HepG2 (cell line): Measurements from ENCODE around the gene APPBP2. TPM values are rescaled to one million over a fixed set of nuclear protein-coding genes. Genes with fewer than 3 reads are reported as not detected.

Experiments used
- AHR ChIP-seq: IDR thresholded peaks from 2 replicates; pipeline ENCODE4 v1.6.1; 2018; ENCODE audit warnings: missing genetic modification reagents, missing compliant biosample characterization
- ATF6 ChIP-seq: sonication (generic); formaldehyde crosslinking; conservative IDR thresholded peaks from 2 replicates; pipeline ENCODE4 v1.4.0; 2020; ENCODE audit warnings: missing genetic modification reagents
- FOXA1 ChIP-seq, 2 experiments: fragments of 450-650 bp in 1 of 2; sonication (generic) in 1 of 2; formaldehyde crosslinking in 1 of 2; IDR thresholded peaks; 2 replicates each; pipeline versions ENCODE4 v1.4.0 to v1.6.1; 2016 to 2020; ENCODE audit warnings: missing genetic modification reagents in 1 of 2
- GLMP ChIP-seq: sonication (generic); formaldehyde crosslinking; IDR thresholded peaks from 2 replicates; pipeline ENCODE4 v1.9.0; 2021; ENCODE audit warnings: missing genetic modification reagents, mild to moderate bottlenecking, borderline replicate concordance
- IKZF5 ChIP-seq: IDR thresholded peaks from 2 replicates; pipeline ENCODE4 v1.6.1; 2018; ENCODE audit warnings: missing genetic modification reagents, mild to moderate bottlenecking, missing compliant biosample characterization
- IRF2 ChIP-seq: IDR thresholded peaks from 2 replicates; pipeline ENCODE4 v1.6.1; 2018; ENCODE audit warnings: missing genetic modification reagents, missing compliant biosample characterization
- KLF16 ChIP-seq, 2 experiments: sonication (generic) in 1 of 2; formaldehyde crosslinking in 1 of 2; IDR thresholded peaks; 2 replicates each; pipeline versions ENCODE4 v1.6.1 to v1.8.0; 2016 to 2023; ENCODE audit warnings: missing genetic modification reagents in 2 of 2, missing compliant biosample characterization in 1 of 2
- KMT2B ChIP-seq: IDR thresholded peaks from 2 replicates; pipeline ENCODE4 v1.6.1; 2016; ENCODE audit warnings: missing genetic modification reagents, missing compliant biosample characterization
- LCORL ChIP-seq, 2 experiments: fragments of 450-650 bp in 1 of 2; sonication (generic) in 1 of 2; formaldehyde crosslinking in 1 of 2; IDR thresholded peaks; 2 replicates each; pipeline versions ENCODE4 v1.5.0 to v1.6.1; 2017 to 2020; ENCODE audit warnings: antibody characterized with exemption in 1 of 2, missing genetic modification reagents in 1 of 2
- MIXL1 ChIP-seq: IDR thresholded peaks from 2 replicates; pipeline ENCODE4 v1.6.1; 2016
- MXI1 ChIP-seq: IDR thresholded peaks from 3 replicates; pipeline ENCODE4 v1.6.1; 2012; ENCODE audit warnings: low read depth, low read length, inconsistent platforms, borderline replicate concordance
- NCOA2 ChIP-seq: sonication (generic); formaldehyde crosslinking; IDR thresholded peaks from 2 replicates; pipeline ENCODE4 v1.8.0; 2022; ENCODE audit warnings: inconsistent platforms
- SIN3B ChIP-seq: fragments of 150-350 bp; IDR thresholded peaks from 2 replicates; pipeline ENCODE4 v1.6.1; 2014; ENCODE audit warnings: low read length
- SOX5 ChIP-seq: IDR thresholded peaks from 2 replicates; pipeline ENCODE4 v1.6.1; 2016; ENCODE audit warnings: borderline replicate concordance
- STAG1 ChIP-seq: sonication (generic); formaldehyde crosslinking; IDR thresholded peaks from 2 replicates; pipeline ENCODE4 v1.4.0; 2020; ENCODE audit warnings: missing genetic modification reagents
- TBL1XR1 ChIP-seq: fragments of 150-350 bp; IDR thresholded peaks from 2 replicates; pipeline ENCODE4 v1.6.1; 2014; ENCODE audit warnings: borderline replicate concordance, low read length; ENCODE audit not compliant: partially characterized antibody
- TCF7L2 ChIP-seq: IDR thresholded peaks from 2 replicates; pipeline ENCODE4 v1.6.1; 2011; ENCODE audit warnings: mild to moderate bottlenecking, low read depth, low read length, moderate library complexity
- TSC22D2 ChIP-seq: sonication (generic); formaldehyde crosslinking; IDR thresholded peaks from 2 replicates; pipeline ENCODE4 v1.5.1; 2020; ENCODE audit warnings: missing genetic modification reagents, mild to moderate bottlenecking, borderline replicate concordance
- ZKSCAN1 ChIP-seq: fragments of 150-350 bp; IDR thresholded peaks from 2 replicates; pipeline ENCODE4 v1.6.1; 2014; ENCODE audit warnings: low read length
- ZKSCAN5 ChIP-seq: sonication (generic); formaldehyde crosslinking; IDR thresholded peaks from 2 replicates; pipeline ENCODE4 v1.5.1; 2020; ENCODE audit warnings: mild to moderate bottlenecking, missing genetic modification reagents
- ZNF670 ChIP-seq: sonication (generic); formaldehyde crosslinking; IDR thresholded peaks from 2 replicates; pipeline ENCODE4 v1.8.0; 2022; ENCODE audit warnings: mild to moderate bottlenecking, missing genetic modification reagents, borderline replicate concordance
- polyA plus RNA-seq, 8 experiments: library from polyadenylated mRNA; depleted of rRNA in 3 of 8; stranded (reverse) in 7 of 8; unstranded in 1 of 8; fragments of >200 nt; fragmentation: Illumina TruSeq in 4 of 8; extraction: Trizol in 4 of 8; gene quantifications; 2 replicates each; pipeline versions ENCODE4 v1.2.1 to v1.2.3, GENCODE V29; 2011 to 2016; ENCODE audit warnings: low read depth in 4 of 8, missing spikeins in 1 of 8, mixed read lengths in 1 of 8; ENCODE audit not compliant: insufficient read depth in 1 of 8
- total RNA-seq, 5 experiments: library from RNA; depleted of rRNA; stranded (reverse); fragments of >200 nt; fragmentation: Illumina TruSeq; extraction: Trizol; gene quantifications; 2 replicates each; pipeline ENCODE4 v1.2.3, GENCODE V29; 2016; ENCODE audit warnings: low read depth in 1 of 5
- TF ChIP-seq, protein P1 (sequence below): sonication (generic); formaldehyde crosslinking; IDR thresholded peaks from 2 replicates; pipeline ENCODE4 v1.4.0; 2020; ENCODE audit warnings: missing genetic modification reagents, mild to moderate bottlenecking, borderline replicate concordance

Gene APPBP2
- total and polyA plus RNA-seq, 2 of the 13 experiments (the other 11 are each of a cell fraction or from before 2014, with no cell fraction given) = 17.5 to 45.8 TPM

DNA sequence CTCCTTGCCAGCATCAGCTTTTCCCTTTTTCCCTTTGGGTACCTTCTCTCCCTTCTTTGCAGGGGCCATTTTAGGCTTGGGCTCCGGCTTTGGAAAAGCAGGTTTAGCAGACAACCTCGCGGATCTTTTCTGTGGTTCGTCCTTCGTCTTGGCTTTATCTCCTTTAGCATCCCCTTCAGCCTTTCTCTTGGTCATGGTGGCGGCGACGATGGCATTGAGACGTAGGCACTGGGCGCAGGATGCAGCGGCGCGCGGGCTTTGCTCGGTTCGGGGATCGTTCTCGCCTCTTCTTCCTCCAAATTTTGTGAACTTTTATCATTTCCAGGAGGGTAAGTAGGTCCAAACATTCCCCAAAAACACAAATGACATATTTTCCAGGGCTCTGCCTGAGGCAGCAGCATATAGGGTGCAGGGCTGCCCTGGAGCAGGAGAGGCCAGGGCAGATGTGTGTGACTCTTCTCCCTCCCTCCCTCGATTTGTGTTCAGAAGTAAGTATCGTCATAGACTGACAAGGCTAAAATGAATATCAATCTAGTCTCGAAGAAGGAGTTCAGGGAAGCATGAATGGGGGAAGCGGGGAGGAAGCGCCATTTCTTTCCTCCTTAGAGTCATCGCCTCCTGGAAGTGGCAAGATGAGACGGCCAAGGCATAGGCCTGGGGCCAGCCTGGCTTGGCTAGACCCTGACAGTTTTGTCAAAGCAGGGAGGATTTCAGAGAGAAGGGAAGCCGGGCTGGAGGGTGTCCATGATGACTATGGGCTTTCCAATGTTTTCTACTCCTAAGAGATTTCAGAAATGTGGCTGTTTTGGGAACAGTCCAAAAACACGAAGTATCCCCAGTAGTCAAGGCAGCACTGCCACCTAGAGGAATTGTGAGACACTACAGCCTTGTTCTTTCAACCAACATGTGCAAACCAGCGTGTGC is 90.5 kb downstream of the APPBP2 start (continued):
- peak; percentile 56; the same call in 1 of the 2 replicates for TF ChIP-seq LCORL (IDR thresholded peaks at IDR 0.05)
- peak; percentile 83 for TF ChIP-seq LCORL (CRISPR knock-in tag; IDR thresholded peaks at IDR 0.05)
- peak; percentile 36 for TF ChIP-seq TBL1XR1
- no peak for TF ChIP-seq ZNF670 (CRISPR knock-in tag)
- no peak for TF ChIP-seq GLMP
- 0 out of 2 replicates have a peak, but pooled peaks have one; percentile 18 for TF ChIP-seq NCOA2
- peak; percentile 86; the same call in 1 of the 2 replicates for TF ChIP-seq TSC22D2
- TF ChIP-seq MXI1 = 0 out of 3 replicates have a peak, but pooled peaks have one; percentile 20
- 0 out of 2 replicates have a peak, but pooled peaks have one; percentile 40 for TF ChIP-seq KMT2B (CRISPR knock-in tag)
- peak; percentile 49; the same call in 1 of the 2 replicates for TF ChIP-seq AHR (CRISPR knock-in tag)
- peak; percentile 99 for TF ChIP-seq STAG1 (CRISPR knock-in tag)
- TF ChIP-seq ZKSCAN5 (CRISPR knock-in tag) = peak; percentile 82
- no peak for TF ChIP-seq TCF7L2
- TF ChIP-seq, protein P1, sequence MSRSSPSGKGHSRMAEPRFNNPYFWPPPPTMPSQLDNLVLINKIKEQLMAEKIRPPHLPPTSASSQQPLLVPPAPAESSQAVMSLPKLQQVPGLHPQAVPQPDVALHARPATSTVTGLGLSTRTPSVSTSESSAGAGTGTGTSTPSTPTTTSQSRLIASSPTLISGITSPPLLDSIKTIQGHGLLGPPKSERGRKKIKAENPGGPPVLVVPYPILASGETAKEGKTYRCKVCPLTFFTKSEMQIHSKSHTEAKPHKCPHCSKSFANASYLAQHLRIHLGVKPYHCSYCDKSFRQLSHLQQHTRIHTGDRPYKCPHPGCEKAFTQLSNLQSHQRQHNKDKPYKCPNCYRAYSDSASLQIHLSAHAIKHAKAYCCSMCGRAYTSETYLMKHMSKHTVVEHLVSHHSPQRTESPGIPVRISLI (CRISPR knock-in tag) = peak; percentile 31; the same call in 1 of the 2 replicates
- TF ChIP-seq ZKSCAN1 = peak; percentile 50; the same call in 1 of the 2 replicates
- 0 out of 4 replicates have a peak, but pooled peaks of 1 of the 2 experiments have one; percentile 31 for TF ChIP-seq KLF16 (CRISPR knock-in tag; IDR thresholded peaks at IDR 0.05)
- TF ChIP-seq ATF6 (CRISPR knock-in tag) = 0 out of 2 replicates have a peak, but pooled peaks have one; percentile 46
- TF ChIP-seq MIXL1 = 0 out of 2 replicates have a peak, but pooled peaks have one; percentile 65
- TF ChIP-seq SIN3B = peak; percentile 57; the same call in 1 of the 2 replicates
- TF ChIP-seq IRF2 (CRISPR knock-in tag) = peak; percentile 68; the same call in 1 of the 2 replicates
- 0 out of 2 replicates have a peak, but pooled peaks have one; percentile 26 for TF ChIP-seq SOX5
- no peak for TF ChIP-seq FOXA1 (IDR thresholded peaks at IDR 0.05)
- TF ChIP-seq FOXA1 (CRISPR knock-in tag; IDR thresholded peaks at IDR 0.05) = peak; percentile 23; the same call in 1 of the 2 replicates
- 0 out of 2 replicates have a peak, but pooled peaks have one; percentile 53 for TF ChIP-seq IKZF5 (CRISPR knock-in tag)
